ENCODE results near the gene IRX4.

DNA sequence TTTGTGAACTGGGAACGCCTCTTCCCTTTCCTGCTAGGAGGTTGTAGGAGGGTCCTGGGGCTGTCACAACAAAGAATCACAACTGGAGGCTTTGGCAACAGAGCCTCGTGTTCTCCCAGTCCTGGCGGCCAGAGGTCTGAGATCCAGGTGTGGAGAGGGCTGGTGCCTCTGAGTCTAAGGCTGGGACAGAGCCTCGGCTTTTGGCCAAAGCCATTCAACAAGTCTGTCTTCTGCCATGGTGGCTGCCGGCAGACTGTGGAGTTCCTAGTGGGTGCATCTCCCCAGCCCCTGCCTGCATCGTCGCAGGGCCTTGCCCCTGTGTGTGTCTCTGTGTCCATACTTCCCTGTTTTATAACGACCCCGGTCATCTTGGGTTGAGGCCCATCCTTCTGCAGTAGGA is 9.5 kb upstream of the IRX4 start:
- TF ChIP-seq, protein P1, sequence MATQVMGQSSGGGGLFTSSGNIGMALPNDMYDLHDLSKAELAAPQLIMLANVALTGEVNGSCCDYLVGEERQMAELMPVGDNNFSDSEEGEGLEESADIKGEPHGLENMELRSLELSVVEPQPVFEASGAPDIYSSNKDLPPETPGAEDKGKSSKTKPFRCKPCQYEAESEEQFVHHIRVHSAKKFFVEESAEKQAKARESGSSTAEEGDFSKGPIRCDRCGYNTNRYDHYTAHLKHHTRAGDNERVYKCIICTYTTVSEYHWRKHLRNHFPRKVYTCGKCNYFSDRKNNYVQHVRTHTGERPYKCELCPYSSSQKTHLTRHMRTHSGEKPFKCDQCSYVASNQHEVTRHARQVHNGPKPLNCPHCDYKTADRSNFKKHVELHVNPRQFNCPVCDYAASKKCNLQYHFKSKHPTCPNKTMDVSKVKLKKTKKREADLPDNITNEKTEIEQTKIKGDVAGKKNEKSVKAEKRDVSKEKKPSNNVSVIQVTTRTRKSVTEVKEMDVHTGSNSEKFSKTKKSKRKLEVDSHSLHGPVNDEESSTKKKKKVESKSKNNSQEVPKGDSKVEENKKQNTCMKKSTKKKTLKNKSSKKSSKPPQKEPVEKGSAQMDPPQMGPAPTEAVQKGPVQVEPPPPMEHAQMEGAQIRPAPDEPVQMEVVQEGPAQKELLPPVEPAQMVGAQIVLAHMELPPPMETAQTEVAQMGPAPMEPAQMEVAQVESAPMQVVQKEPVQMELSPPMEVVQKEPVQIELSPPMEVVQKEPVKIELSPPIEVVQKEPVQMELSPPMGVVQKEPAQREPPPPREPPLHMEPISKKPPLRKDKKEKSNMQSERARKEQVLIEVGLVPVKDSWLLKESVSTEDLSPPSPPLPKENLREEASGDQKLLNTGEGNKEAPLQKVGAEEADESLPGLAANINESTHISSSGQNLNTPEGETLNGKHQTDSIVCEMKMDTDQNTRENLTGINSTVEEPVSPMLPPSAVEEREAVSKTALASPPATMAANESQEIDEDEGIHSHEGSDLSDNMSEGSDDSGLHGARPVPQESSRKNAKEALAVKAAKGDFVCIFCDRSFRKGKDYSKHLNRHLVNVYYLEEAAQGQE (IDR thresholded peaks at IDR 0.05; ENCODE audit: low read depth) = no peak
- TF ChIP-seq TCF12 (IDR thresholded peaks at IDR 0.05; ENCODE audit: low read depth) (no peak), TAF1 (IDR thresholded peaks at IDR 0.05; ENCODE audit: low read depth) (no peak), TEAD4 (IDR thresholded peaks at IDR 0.05) (no peak), EP300 (IDR thresholded peaks at IDR 0.05; ENCODE audit: borderline replicate concordance) (no peak), FOXM1 (IDR thresholded peaks at IDR 0.05; ENCODE audit: borderline replicate concordance, low read depth) (no peak), YY1 (IDR thresholded peaks at IDR 0.05; ENCODE audit: low read depth) (no peak)
